ENCODE data around the gene IGFL2. TPM values are rescaled to one million over a fixed set of nuclear protein-coding genes. Genes with fewer than 3 reads are reported as not detected.

Gene IGFL2
- total RNA-seq, 4 donors from 2014 or later: not detected

DNA sequence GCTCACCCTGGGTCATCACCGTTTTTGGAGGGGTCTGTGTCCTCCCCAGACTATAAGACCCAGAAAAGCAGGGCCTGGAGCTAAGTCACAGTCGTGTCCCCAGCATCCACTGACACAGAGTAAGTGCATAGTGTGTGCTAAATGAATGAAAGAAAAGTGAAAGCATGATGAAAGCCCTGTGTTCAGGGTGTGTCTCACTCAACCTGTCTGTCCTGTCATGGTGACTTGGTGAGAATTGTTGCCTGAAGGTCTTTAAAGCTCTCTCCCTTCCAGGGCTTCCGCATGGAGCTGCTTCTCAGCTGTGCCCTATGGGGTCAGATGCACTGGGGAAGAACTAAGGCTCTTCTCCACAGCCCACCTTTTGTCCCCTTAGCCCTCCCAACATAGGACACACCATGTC, 61.0 kb downstream of the IGFL2 start:
- Histone ChIP-seq H3K36me3 (no peaks in the 10 kb centered on the region), H3K4me3 (replicated peaks in 1 of 3) (no peak overlapping the region), H3K27me3 (no peaks in the 10 kb centered on the region), H3K4me1 (peaks cover 6 to 13% of the 10 kb centered on the region in 2 donors), H3K9me3 (no peaks in the 10 kb centered on the region), H3K27ac (no peak overlapping the region)
- intact Hi-C loops (cut with DNase I): no loop called here
- TF ChIP-seq POLR2A (IDR thresholded peaks at IDR 0.05): no peak
- TF ChIP-seq, protein P1, sequence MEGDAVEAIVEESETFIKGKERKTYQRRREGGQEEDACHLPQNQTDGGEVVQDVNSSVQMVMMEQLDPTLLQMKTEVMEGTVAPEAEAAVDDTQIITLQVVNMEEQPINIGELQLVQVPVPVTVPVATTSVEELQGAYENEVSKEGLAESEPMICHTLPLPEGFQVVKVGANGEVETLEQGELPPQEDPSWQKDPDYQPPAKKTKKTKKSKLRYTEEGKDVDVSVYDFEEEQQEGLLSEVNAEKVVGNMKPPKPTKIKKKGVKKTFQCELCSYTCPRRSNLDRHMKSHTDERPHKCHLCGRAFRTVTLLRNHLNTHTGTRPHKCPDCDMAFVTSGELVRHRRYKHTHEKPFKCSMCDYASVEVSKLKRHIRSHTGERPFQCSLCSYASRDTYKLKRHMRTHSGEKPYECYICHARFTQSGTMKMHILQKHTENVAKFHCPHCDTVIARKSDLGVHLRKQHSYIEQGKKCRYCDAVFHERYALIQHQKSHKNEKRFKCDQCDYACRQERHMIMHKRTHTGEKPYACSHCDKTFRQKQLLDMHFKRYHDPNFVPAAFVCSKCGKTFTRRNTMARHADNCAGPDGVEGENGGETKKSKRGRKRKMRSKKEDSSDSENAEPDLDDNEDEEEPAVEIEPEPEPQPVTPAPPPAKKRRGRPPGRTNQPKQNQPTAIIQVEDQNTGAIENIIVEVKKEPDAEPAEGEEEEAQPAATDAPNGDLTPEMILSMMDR (IDR thresholded peaks at IDR 0.05): no peak
- WGBS, 2 donors: 62 to 72% methylated on average over 3 of the region's 3 CpGs
- DNase-seq: no peak

DNA sequence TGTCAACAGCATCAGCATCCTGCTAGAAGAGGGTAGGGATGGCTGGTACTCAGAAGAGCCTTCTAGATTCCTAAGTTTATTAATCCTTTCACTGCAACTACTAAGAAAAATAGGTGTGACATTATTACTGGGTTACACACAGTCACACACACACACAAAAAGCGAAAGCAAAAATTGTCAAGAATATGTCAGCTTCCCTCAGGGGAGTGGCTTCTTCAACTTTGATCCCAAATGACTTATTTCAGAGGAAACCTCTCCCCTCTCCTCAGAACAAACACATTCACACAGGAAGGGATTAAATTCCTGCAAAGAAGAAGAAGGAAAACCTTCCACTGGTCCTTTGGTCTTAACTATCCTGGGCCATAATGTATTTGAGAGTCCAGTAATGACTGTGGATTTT, 61.4 kb downstream of the IGFL2 start:
- WGBS, 2 donors: 86 to 91% methylated on average over 1 of the region's 1 CpG
- H3K27me3 ChIP-seq: no peaks in the 10 kb centered on the region
- intact Hi-C loops (cut with DNase I): no loop called here
- no peak for DNase-seq
- no peaks in the 10 kb centered on the region for H3K36me3 ChIP-seq
- H3K4me3 ChIP-seq (replicated peaks in 1 of 3): no peak overlapping the region
- H3K9me3 ChIP-seq: no peaks in the 10 kb centered on the region
- no peak for TF ChIP-seq POLR2A (IDR thresholded peaks at IDR 0.05)
- TF ChIP-seq, protein P1 (IDR thresholded peaks at IDR 0.05): no peak
- H3K27ac ChIP-seq: no peak overlapping the region
- H3K4me1 ChIP-seq: peaks cover 6 to 13% of the 10 kb centered on the region in 2 donors

DNA sequence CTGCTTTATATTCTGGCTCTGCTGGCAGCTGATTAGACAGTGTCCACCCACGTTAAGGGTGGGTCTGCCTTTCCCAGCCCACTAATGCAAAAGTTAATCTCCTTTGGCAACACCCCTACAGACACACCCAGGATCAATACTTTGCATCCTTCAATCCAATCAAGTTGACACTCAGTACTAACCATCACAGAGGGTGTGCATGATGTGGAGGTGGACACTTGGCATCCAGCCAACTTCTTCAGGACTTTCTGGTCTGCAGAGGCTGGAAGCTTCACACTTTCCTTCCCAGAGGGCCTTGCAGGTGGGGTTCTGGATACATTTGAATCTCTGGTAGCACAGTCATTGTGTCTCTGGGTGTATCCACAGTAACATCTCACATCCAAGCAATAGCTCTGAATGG, 62.6 kb downstream of the IGFL2 start:
- WGBS, 2 donors: 67 to 84% methylated on average over 1 of the region's 1 CpG
- H3K27ac ChIP-seq: no peak overlapping the region

More for the DNA sequence above, 62.6 kb downstream of the IGFL2 start:
- TF ChIP-seq, protein P1 (IDR thresholded peaks at IDR 0.05): no peak
- TF ChIP-seq POLR2A (IDR thresholded peaks at IDR 0.05): no peak
- Histone ChIP-seq H3K4me1 (peaks cover 6 to 13% of the 10 kb centered on the region in 2 donors), H3K4me3 (replicated peaks in 1 of 3) (no peak overlapping the region), H3K9me3 (no peaks in the 10 kb centered on the region), H3K36me3 (no peaks in the 10 kb centered on the region), H3K27me3 (no peaks in the 10 kb centered on the region)
- intact Hi-C loops (cut with DNase I): no loop called here
- no peak for DNase-seq

Other genes with a start within 250 kb of the IGFL2 start
- 1 to 10 TPM; 1.8 to 4.3 (median 3.0) TPM for gene MYPOP, start 245.6 kb upstream of the IGFL2 start, total RNA-seq
- not detected for gene NANOS2, start 233.5 kb upstream of the IGFL2 start, total RNA-seq
- 1 to 10 TPM; 1.5 to 3.6 (median 2.6) TPM for gene NOVA2, start 174.4 kb upstream of the IGFL2 start, total RNA-seq
- gene CCDC61, start 152.8 kb upstream of the IGFL2 start, total RNA-seq: 10 to 100 TPM in 2 of 4 donors, 1 to 10 TPM in 2; 8.5 to 12.4 (median 9.8) TPM
- 1 to 10 TPM in 1 of 4 donors, not detected in 3; 2.0 TPM for gene PGLYRP1, start 125.2 kb upstream of the IGFL2 start, total RNA-seq
- gene IGFL4, start 107.2 kb upstream of the IGFL2 start, total RNA-seq: not detected
- gene IGFL3, start 23.6 kb upstream of the IGFL2 start, total RNA-seq: not detected
- not detected for gene IGFL1, start 81.5 kb downstream of the IGFL2 start, total RNA-seq
- 10 to 100 TPM; 49.1 to 88.3 (median 66.0) TPM for gene HIF3A, start 148.8 kb downstream of the IGFL2 start, total RNA-seq
- 100 to 1,000 TPM in 1 of 4 donors, 10 to 100 TPM in 3; 63.3 to 112 (median 80.7) TPM for gene PPP5C, start 198.8 kb downstream of the IGFL2 start, total RNA-seq